ENCODE results near the gene GCNT3. TPM values are rescaled to one million over a fixed set of nuclear protein-coding genes. Genes with fewer than 3 reads are reported as not detected.

GCNT3 gene
- total RNA-seq, 1 experiment from 2014 or later, result 0.20 TPM

GRCh38 chr15:59649603-59650002, 38.0 kb downstream of the GCNT3 start:
- ChIA-PET CTCF (no interaction called here), POLR2A (interaction anchor here (0.8 kb wide), 1 partner anchor 8 kb away, joined by 7 read pairs; the partner anchor contains the start of gene GTF2A2)
- H3K27me3 Mint-ChIP-seq (ENCODE audit: low read depth), result no peaks in the 10 kb centered on the region
- TF ChIP-seq MLX (CRISPR knock-in tag; IDR thresholded peaks at IDR 0.05) (no peak), ZNF232 (CRISPR knock-in tag; IDR thresholded peaks at IDR 0.05) (no peak), SMAD4 (CRISPR knock-in tag; IDR thresholded peaks at IDR 0.05) (no peak), ZNF423 (CRISPR knock-in tag; IDR thresholded peaks at IDR 0.05) (no peak), CDX4 (CRISPR knock-in tag; IDR thresholded peaks at IDR 0.05; ENCODE audit: borderline replicate concordance) (no peak), MAX (CRISPR knock-in tag; IDR thresholded peaks at IDR 0.05) (no peak), STAT6 (CRISPR knock-in tag; conservative IDR thresholded peaks at IDR 0.05; ENCODE audit: low read depth) (no peak), PRDM15 (CRISPR knock-in tag; IDR thresholded peaks at IDR 0.05) (no peak), FOXJ3 (CRISPR knock-in tag; IDR thresholded peaks at IDR 0.05; ENCODE audit: borderline replicate concordance) (no peak), KAT7 (CRISPR knock-in tag; IDR thresholded peaks at IDR 0.05; ENCODE audit: borderline replicate concordance) (no peak), JAZF1 (CRISPR knock-in tag; IDR thresholded peaks at IDR 0.05) (no peak), HMGXB4 (CRISPR knock-in tag; IDR thresholded peaks at IDR 0.05) (no peak), ARID4B (CRISPR knock-in tag; IDR thresholded peaks at IDR 0.05; ENCODE audit: borderline replicate concordance) (no peak), NFATC4 (CRISPR knock-in tag; IDR thresholded peaks at IDR 0.05) (no peak), NR2C2 (CRISPR knock-in tag; IDR thresholded peaks at IDR 0.05) (no peak), ZNF425 (CRISPR knock-in tag; conservative IDR thresholded peaks at IDR 0.05) (no peak), ZNF138 (CRISPR knock-in tag; conservative IDR thresholded peaks at IDR 0.05) (no peak), EMX1 (CRISPR knock-in tag; IDR thresholded peaks at IDR 0.05) (no peak)
- H3K36me3 Mint-ChIP-seq, result peaks cover 37% of the 10 kb centered on the region
- H3K4me3 Mint-ChIP-seq, result no peak overlapping the region
- H3K9me3 Mint-ChIP-seq, result no peaks in the 10 kb centered on the region
- H3K27ac Mint-ChIP-seq, result no peak overlapping the region
- no peak for DNase-seq (ENCODE audit: low spot score)
- ATAC-seq, result no peak
- H3K4me1 Mint-ChIP-seq, result no peaks in the 10 kb centered on the region
